Measurements from ENCODE around the gene SERINC2. TPM values are rescaled to one million over a fixed set of nuclear protein-coding genes. Genes with fewer than 3 reads are reported as not detected.
"Not testable (repeated sequence)": the region's sequence is repeated elsewhere in the genome, so short reads cannot be mapped to it uniquely, and the experiment has no call there.

Gene SERINC2
- total RNA-seq, 2 experiments from 2014 or later: 0.32 TPM; not detected in 1

DNA sequence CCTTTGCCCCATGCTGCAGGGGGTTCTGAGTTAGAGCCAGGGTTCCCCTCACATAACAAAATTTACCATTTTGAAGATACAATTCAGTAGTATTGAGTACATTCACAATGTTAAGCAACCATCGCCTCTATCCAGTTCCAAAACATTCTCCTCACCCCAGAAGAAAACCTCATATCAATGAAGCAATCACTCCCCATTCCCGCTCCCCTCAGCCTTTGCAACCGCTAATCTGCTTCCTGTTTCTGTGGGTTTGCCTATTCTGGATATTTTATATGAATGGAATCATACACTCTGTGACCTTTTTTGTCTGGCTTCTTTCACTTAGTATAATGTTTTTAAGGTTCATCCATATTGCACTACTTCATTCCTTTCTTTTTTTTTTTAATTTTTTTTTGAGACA, 32.9 kb downstream of the SERINC2 start:
- CTCF ChIA-PET: no interaction called here
- no peak overlapping the region for H3K4me3 Mint-ChIP-seq
- H3K27ac Mint-ChIP-seq: no peak overlapping the region
- peaks cover 3% of the 10 kb centered on the region for H3K9me3 Mint-ChIP-seq (ENCODE audit: low read depth)
- H3K27me3 Mint-ChIP-seq: no peaks in the 10 kb centered on the region
- no peaks in the 10 kb centered on the region for H3K36me3 Mint-ChIP-seq
- no peaks in the 10 kb centered on the region for H3K4me1 Mint-ChIP-seq
- ATAC-seq: no peak
- no peak for DNase-seq

DNA sequence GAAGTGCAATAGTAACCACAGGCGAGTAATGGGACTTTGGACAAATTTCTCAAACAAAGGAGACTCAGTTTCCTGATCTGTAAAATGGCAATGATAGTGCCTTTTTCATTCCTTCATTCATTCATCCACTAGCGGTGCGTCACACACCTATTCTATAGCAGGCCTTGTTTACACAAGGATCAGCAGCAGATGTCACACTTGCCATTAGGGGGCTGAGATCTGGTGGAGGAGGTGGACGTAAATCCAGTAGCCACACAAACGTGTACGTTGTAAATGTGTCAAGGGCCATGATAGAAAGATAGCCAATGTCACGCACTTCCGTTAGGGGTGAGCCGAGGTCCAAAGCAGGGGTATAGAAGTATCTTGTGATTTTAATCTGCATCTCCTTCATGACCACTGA, 34.2 kb downstream of the SERINC2 start:
- Mint-ChIP-seq H3K27me3 (peaks cover 6% of the 10 kb centered on the region), H3K36me3 (no peaks in the 10 kb centered on the region), H3K4me1 (no peaks in the 10 kb centered on the region), H3K27ac (no peak overlapping the region), H3K9me3 (ENCODE audit: low read depth) (peaks cover 3% of the 10 kb centered on the region), H3K4me3 (no peak overlapping the region)
- no peak for ATAC-seq
- CTCF ChIA-PET: no interaction called here
- no peak for DNase-seq

DNA sequence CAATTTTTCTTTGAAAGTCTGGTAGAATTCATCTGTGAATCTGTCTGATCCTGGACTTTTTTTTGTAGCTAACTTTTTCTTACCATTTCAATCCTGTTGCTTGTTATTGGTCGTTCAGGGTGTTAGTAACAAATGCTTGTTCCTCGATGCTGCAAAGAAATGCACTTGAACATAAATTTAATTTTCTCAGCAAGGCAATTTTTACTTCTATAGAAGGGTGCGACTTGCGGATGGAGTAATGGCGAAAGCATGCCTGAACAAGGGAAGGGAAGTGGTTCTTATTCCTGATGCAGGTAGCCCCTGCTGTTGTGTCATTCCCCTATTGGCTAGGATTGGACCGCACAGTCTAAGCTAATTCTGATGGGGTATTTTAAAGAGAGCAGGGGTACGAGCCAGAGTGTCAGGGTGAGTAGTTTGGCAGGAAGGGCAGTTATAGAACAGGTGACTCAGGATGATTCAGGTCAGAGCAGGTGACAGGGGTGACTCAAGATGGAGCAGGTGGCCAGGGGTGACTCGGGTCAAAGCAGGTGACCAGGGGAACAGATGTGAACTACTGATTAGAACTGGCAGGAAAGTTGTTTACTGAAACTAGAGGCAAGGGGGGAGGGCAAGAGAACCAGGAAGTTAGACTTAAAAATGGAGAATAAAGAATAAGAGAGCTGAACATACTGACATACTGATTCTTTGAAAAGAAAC, 40.5 kb downstream of the SERINC2 start:
- peaks cover 26% of the 10 kb centered on the region for H3K27me3 Mint-ChIP-seq
- CTCF ChIA-PET: no interaction called here
- no peak overlapping the region for H3K4me3 Mint-ChIP-seq
- no peaks in the 10 kb centered on the region for H3K4me1 Mint-ChIP-seq
- peaks cover 9% of the 10 kb centered on the region for H3K9me3 Mint-ChIP-seq (ENCODE audit: low read depth)
- DNase-seq: no peak
- no peaks in the 10 kb centered on the region for H3K36me3 Mint-ChIP-seq
- ATAC-seq: no peak
- H3K27ac Mint-ChIP-seq: no peak overlapping the region

DNA sequence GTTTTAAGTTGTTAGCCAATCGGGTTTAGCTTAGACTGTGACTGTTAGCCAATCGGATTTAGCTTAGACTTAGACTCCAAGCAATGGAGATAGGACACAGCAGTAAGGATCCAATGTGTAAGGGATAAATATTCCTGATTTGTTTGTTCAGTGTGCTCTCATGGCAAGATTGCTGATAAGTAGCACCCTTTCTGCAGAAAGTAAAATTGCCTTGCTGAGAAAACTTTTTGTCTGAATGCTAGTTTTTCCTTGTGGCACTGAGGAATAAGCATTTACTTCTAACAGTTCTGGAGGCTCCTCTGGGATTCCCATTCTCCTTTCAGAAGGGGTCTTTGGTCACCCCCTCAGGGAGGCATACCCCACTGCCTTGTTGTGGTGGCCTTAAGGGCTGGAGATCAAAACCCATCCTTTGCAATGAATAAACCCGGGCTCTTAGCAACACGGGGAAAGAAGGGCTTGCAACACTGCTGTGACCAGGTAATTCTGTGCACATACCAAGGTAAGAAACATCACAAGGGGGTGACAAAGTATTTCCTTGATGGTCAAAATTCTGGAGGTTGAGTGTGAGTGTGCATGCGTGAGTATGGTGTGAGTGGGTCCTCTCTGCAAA, 45.4 kb downstream of the SERINC2 start:
- H3K27me3 Mint-ChIP-seq: peaks cover 37% of the 10 kb centered on the region
- CTCF ChIA-PET: no interaction called here
- H3K9me3 Mint-ChIP-seq (ENCODE audit: low read depth): peaks cover 19% of the 10 kb centered on the region
- no peak overlapping the region for H3K27ac Mint-ChIP-seq
- ATAC-seq (no peak), DNase-seq (no peak)
- H3K4me1 Mint-ChIP-seq: no peaks in the 10 kb centered on the region
- no peak overlapping the region for H3K4me3 Mint-ChIP-seq
- H3K36me3 Mint-ChIP-seq: peaks cover 2% of the 10 kb centered on the region

DNA sequence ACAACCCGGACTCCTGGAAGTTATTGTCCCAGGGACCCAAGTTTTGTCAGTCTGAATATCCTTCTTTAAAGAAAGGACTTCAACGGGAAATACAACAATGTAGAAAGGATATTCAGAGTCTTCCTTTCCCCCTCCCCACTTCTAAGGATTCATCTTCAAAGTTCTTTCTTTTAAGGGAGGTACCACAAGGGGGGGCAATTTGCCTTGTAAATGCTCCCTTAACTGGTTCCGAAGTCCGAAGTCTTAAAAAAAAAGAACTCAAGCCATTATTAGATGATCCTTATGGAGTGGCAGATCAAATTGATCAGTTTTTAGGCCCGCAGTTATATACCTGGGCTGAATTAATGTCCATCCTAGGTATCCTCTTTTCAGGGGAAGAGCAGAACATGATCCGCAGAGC, 47.0 kb downstream of the SERINC2 start:
- no peak overlapping the region for H3K27ac Mint-ChIP-seq
- no peak overlapping the region for H3K4me3 Mint-ChIP-seq
- CTCF ChIA-PET: no interaction called here
- ATAC-seq: no peak
- peaks cover 2% of the 10 kb centered on the region for H3K36me3 Mint-ChIP-seq
- H3K9me3 Mint-ChIP-seq (ENCODE audit: low read depth): peaks cover 19% of the 10 kb centered on the region
- peaks cover 41% of the 10 kb centered on the region for H3K27me3 Mint-ChIP-seq
- H3K4me1 Mint-ChIP-seq: no peaks in the 10 kb centered on the region
- DNase-seq: no peak

- CTCF ChIA-PET: interaction anchor here (0.7 kb wide), 1 partner anchor 77 kb away, joined by 3 read pairs; no protein-coding TSS in a partner anchor
- no peak for ATAC-seq
- H3K27ac Mint-ChIP-seq: no peak overlapping the region
- no peak overlapping the region for H3K4me3 Mint-ChIP-seq
- H3K4me1 Mint-ChIP-seq: no peaks in the 10 kb centered on the region
- H3K27me3 Mint-ChIP-seq: peaks cover 32% of the 10 kb centered on the region
- H3K36me3 Mint-ChIP-seq: peaks cover 6% of the 10 kb centered on the region
- no peak for DNase-seq
- H3K9me3 Mint-ChIP-seq (ENCODE audit: low read depth): peaks cover 11% of the 10 kb centered on the region
Observed at GRCh38 chr1:31467005-31467674, 54.1 kb downstream of the SERINC2 start.

- no peaks in the 10 kb centered on the region for H3K4me1 Mint-ChIP-seq
- ATAC-seq (no peak), DNase-seq (no peak)
- peaks cover 40% of the 10 kb centered on the region for H3K27me3 Mint-ChIP-seq
- H3K9me3 Mint-ChIP-seq (ENCODE audit: low read depth): peaks cover 13% of the 10 kb centered on the region
- no peak overlapping the region for H3K27ac Mint-ChIP-seq
- H3K36me3 Mint-ChIP-seq: peaks cover 6% of the 10 kb centered on the region
- no peak overlapping the region for H3K4me3 Mint-ChIP-seq
- CTCF ChIA-PET: no interaction called here
Observed at GRCh38 chr1:31470794-31471315, 57.8 kb downstream of the SERINC2 start.

- DNase-seq, CTCF ChIA-PET, H3K27ac Mint-ChIP-seq, H3K4me1 Mint-ChIP-seq, H3K4me3 Mint-ChIP-seq, H3K36me3 Mint-ChIP-seq, ATAC-seq: not testable (repeated sequence)
- peaks cover 48% of the 10 kb centered on the region for H3K27me3 Mint-ChIP-seq
- H3K9me3 Mint-ChIP-seq (ENCODE audit: low read depth): peaks cover 12% of the 10 kb centered on the region
Observed at GRCh38 chr1:31471452-31472313, 58.7 kb downstream of the SERINC2 start.

GRCh38 chr1:31472314-31472651, 59.3 kb downstream of the SERINC2 start:
- CTCF ChIA-PET: interaction anchor here (0.8 kb wide), 1 partner anchor 13 kb away, joined by 3 read pairs; no protein-coding TSS in a partner anchor
- DNase-seq; H3K36me3 Mint-ChIP-seq; H3K9me3 Mint-ChIP-seq (ENCODE audit: low read depth); H3K4me1 Mint-ChIP-seq; H3K4me3 Mint-ChIP-seq; H3K27ac Mint-ChIP-seq; ATAC-seq: not testable (repeated sequence)
- peaks cover 50% of the 10 kb centered on the region for H3K27me3 Mint-ChIP-seq

- CTCF ChIA-PET: interaction anchor here (0.8 kb wide), 1 partner anchor 13 kb away, joined by 3 read pairs; no protein-coding TSS in a partner anchor
Observed at GRCh38 chr1:31472673-31473072, 59.7 kb downstream of the SERINC2 start.

GRCh38 chr1:31473508-31473907, 60.5 kb downstream of the SERINC2 start:
- H3K4me1 Mint-ChIP-seq, CTCF ChIA-PET, ATAC-seq: not testable (repeated sequence)

More at GRCh38 chr1:31472673-31473072, 59.7 kb downstream of the SERINC2 start:
- not testable (repeated sequence) for H3K9me3 Mint-ChIP-seq (ENCODE audit: low read depth); ATAC-seq; DNase-seq; H3K4me1 Mint-ChIP-seq; H3K36me3 Mint-ChIP-seq; H3K4me3 Mint-ChIP-seq; H3K27ac Mint-ChIP-seq
- peaks cover 50% of the 10 kb centered on the region for H3K27me3 Mint-ChIP-seq

DNA sequence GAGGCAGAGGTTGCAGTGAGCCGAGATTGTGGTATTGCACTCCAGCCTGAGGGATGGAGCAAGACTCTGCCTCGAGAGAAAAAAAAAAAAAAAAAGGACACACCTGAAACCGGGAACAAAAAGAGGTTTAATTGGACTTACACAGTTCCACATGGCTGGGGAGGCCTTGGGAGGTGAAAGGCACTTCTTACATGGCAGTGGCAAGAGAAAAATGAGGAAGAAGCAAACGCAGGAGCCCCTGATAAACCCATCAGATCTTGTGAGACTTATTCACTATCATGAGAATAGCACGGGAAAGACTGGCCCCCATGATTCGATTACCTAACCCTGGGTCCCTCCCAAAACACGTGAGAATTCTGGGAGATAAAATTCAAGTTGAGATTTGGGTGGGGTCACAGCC, 61.6 kb downstream of the SERINC2 start:
- H3K36me3 Mint-ChIP-seq: not testable (repeated sequence)

More at GRCh38 chr1:31473508-31473907, 60.5 kb downstream of the SERINC2 start:
- H3K4me3 Mint-ChIP-seq; H3K27ac Mint-ChIP-seq; H3K36me3 Mint-ChIP-seq; H3K9me3 Mint-ChIP-seq (ENCODE audit: low read depth); DNase-seq: not testable (repeated sequence)
- H3K27me3 Mint-ChIP-seq: peaks cover 49% of the 10 kb centered on the region

More for the DNA sequence above, 61.6 kb downstream of the SERINC2 start:
- H3K4me1 Mint-ChIP-seq; ATAC-seq; DNase-seq; CTCF ChIA-PET; H3K4me3 Mint-ChIP-seq; H3K9me3 Mint-ChIP-seq (ENCODE audit: low read depth); H3K27ac Mint-ChIP-seq: not testable (repeated sequence)
- peaks cover 47% of the 10 kb centered on the region for H3K27me3 Mint-ChIP-seq
